Measurements from ENCODE around the gene NSMCE1.
A peak's percentile ranks its signal among the peaks of the same experiment; 100 is the strongest.
"Not testable (repeated sequence)": the region's sequence is repeated elsewhere in the genome, so short reads cannot be mapped to it uniquely, and the experiment has no call there.

NSMCE1 gene

GRCh38 chr16:27265982-27266381, 2.6 kb downstream of the NSMCE1 start:
- Histone ChIP-seq H3K27ac (replicated peaks) (no peak overlapping the region), H3K4me3 (replicated peaks; ENCODE audit: insufficient read depth, low read length) (no peak overlapping the region), H3K27me3 (ENCODE audit: insufficient read depth, poor library complexity, severe bottlenecking) (no peaks in the 10 kb centered on the region)
- DNase-seq (ENCODE audit: low read depth in 1 of 2, low spot score in 1 of 2): no peak
- TF ChIP-seq CTCF (IDR thresholded peaks at IDR 0.05; ENCODE audit: insufficient read depth, low read length) (no peak), GABPA (IDR thresholded peaks at IDR 0.05; ENCODE audit: low read depth) (no peak), SPI1 (IDR thresholded peaks at IDR 0.05; ENCODE audit: borderline replicate concordance, low read depth) (no peak), POLR2AphosphoS5 (IDR thresholded peaks at IDR 0.05; ENCODE audit: low read depth) (no peak), REST (IDR thresholded peaks at IDR 0.05; ENCODE audit: insufficient replicate concordance, low read depth) (no peak)

GRCh38 chr16:27264151-27264550, 4.4 kb downstream of the NSMCE1 start:
- TF ChIP-seq REST (IDR thresholded peaks at IDR 0.05; ENCODE audit: insufficient replicate concordance, low read depth) (no peak), GABPA (IDR thresholded peaks at IDR 0.05; ENCODE audit: low read depth) (no peak), CTCF (IDR thresholded peaks at IDR 0.05; ENCODE audit: insufficient read depth, low read length) (no peak), SPI1 (IDR thresholded peaks at IDR 0.05; ENCODE audit: borderline replicate concordance, low read depth) (no peak), POLR2AphosphoS5 (IDR thresholded peaks at IDR 0.05; ENCODE audit: low read depth) (no peak)
- DNase-seq (ENCODE audit: low read depth in 1 of 2, low spot score in 1 of 2): no peak
- Histone ChIP-seq H3K27ac (replicated peaks) (no peak overlapping the region), H3K4me3 (replicated peaks; ENCODE audit: insufficient read depth, low read length) (no peak overlapping the region), H3K27me3 (ENCODE audit: insufficient read depth, poor library complexity, severe bottlenecking) (no peaks in the 10 kb centered on the region)

- peak in 1 of 2 experiments; percentile 66 for DNase-seq (ENCODE audit: low read depth in 1 of 2, low spot score in 1 of 2)
- TF ChIP-seq SPI1 (IDR thresholded peaks at IDR 0.05; ENCODE audit: borderline replicate concordance, low read depth): peak; percentile 64; the same call in 1 of the 2 replicates
These were observed 5.6 kb downstream of the NSMCE1 start for GRCh38 chr16:27262904-27263423.

GRCh38 chr16:27259710-27260109, 8.9 kb downstream of the NSMCE1 start:
- Histone ChIP-seq H3K27ac (replicated peaks) (no peak overlapping the region), H3K4me3 (replicated peaks; ENCODE audit: insufficient read depth, low read length) (no peak overlapping the region), H3K27me3 (ENCODE audit: insufficient read depth, poor library complexity, severe bottlenecking) (no peaks in the 10 kb centered on the region)
- TF ChIP-seq CTCF (IDR thresholded peaks at IDR 0.05; ENCODE audit: insufficient read depth, low read length) (no peak), REST (IDR thresholded peaks at IDR 0.05; ENCODE audit: insufficient replicate concordance, low read depth) (no peak), GABPA (IDR thresholded peaks at IDR 0.05; ENCODE audit: low read depth) (no peak)
- DNase-seq (ENCODE audit: low read depth in 1 of 2, low spot score in 1 of 2): no peak

More at GRCh38 chr16:27262904-27263423, 5.6 kb downstream of the NSMCE1 start:
- H3K27me3 ChIP-seq (ENCODE audit: insufficient read depth, poor library complexity, severe bottlenecking); H3K4me3 ChIP-seq (replicated peaks; ENCODE audit: insufficient read depth, low read length): not testable (repeated sequence)
- H3K27ac ChIP-seq (replicated peaks): peak overlapping the region; percentile 2; the same call in 1 of the 2 replicates
